Measurements from ENCODE around the gene ZNF580.

Gene ZNF580

GRCh38 chr19:55684946-55685681, 44.3 kb downstream of the ZNF580 start:
- ChIA-PET POLR2A (interaction anchor here (1.3 kb wide), 1 partner anchor 21 kb away, joined by 3 read pairs; no protein-coding TSS in a partner anchor), CTCF (interaction anchor here (0.6 kb wide), 1 partner anchor 1204 kb away, joined by 5 read pairs; no protein-coding TSS in a partner anchor)
- H3K4me3 ChIP-seq (ENCODE audit: low read depth, low read length) = no peak overlapping the region
- no peak overlapping the region for H3K27ac ChIP-seq (ENCODE audit: extremely low read depth, low read depth, low read length)
- H3K36me3 ChIP-seq (ENCODE audit: control insufficient read depth in 2 of 2, insufficient read depth in 1 of 2, low read length in 2 of 2) = peaks cover 29 to 90% of the 10 kb centered on the region in 2 experiments
- TF ChIP-seq, protein P1, sequence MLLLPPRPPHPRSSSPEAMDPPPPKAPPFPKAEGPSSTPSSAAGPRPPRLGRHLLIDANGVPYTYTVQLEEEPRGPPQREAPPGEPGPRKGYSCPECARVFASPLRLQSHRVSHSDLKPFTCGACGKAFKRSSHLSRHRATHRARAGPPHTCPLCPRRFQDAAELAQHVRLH (tag by site-specific recombination; IDR thresholded peaks at IDR 0.05) = no peak
- TF ChIP-seq PRDM2 (tag by site-specific recombination; IDR thresholded peaks at IDR 0.05; ENCODE audit: borderline replicate concordance) = no peak
- peak; percentile 73 for TF ChIP-seq SCRT2 (tag by site-specific recombination; IDR thresholded peaks at IDR 0.05)
- no peaks in the 10 kb centered on the region for H3K9me3 ChIP-seq (ENCODE audit: control insufficient read depth, insufficient read depth, low read depth, low read length)
- no peaks in the 10 kb centered on the region for H3K4me1 ChIP-seq (ENCODE audit: control insufficient read depth, insufficient read depth, low read length)

- Histone ChIP-seq H3K27ac (ENCODE audit: extremely low read depth, low read depth, low read length) (no peak overlapping the region), H3K4me1 (ENCODE audit: control insufficient read depth, insufficient read depth, low read length) (no peaks in the 10 kb centered on the region), H3K4me3 (ENCODE audit: low read depth, low read length) (no peak overlapping the region), H3K9me3 (ENCODE audit: control insufficient read depth, insufficient read depth, low read depth, low read length) (no peaks in the 10 kb centered on the region), H3K36me3 (ENCODE audit: control insufficient read depth in 2 of 2, insufficient read depth in 1 of 2, low read length in 2 of 2) (peaks cover 29 to 90% of the 10 kb centered on the region in 2 experiments)
- no peak for TF ChIP-seq ZNF596 (tag by site-specific recombination; IDR thresholded peaks at IDR 0.05)
- TF ChIP-seq, protein P2, sequence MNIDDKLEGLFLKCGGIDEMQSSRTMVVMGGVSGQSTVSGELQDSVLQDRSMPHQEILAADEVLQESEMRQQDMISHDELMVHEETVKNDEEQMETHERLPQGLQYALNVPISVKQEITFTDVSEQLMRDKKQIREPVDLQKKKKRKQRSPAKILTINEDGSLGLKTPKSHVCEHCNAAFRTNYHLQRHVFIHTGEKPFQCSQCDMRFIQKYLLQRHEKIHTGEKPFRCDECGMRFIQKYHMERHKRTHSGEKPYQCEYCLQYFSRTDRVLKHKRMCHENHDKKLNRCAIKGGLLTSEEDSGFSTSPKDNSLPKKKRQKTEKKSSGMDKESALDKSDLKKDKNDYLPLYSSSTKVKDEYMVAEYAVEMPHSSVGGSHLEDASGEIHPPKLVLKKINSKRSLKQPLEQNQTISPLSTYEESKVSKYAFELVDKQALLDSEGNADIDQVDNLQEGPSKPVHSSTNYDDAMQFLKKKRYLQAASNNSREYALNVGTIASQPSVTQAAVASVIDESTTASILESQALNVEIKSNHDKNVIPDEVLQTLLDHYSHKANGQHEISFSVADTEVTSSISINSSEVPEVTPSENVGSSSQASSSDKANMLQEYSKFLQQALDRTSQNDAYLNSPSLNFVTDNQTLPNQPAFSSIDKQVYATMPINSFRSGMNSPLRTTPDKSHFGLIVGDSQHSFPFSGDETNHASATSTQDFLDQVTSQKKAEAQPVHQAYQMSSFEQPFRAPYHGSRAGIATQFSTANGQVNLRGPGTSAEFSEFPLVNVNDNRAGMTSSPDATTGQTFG (tag by site-specific recombination; IDR thresholded peaks at IDR 0.05; ENCODE audit: borderline replicate concordance) = no peak
- POLR2A ChIA-PET = no interaction called here
- CTCF ChIA-PET = interaction anchor here (0.6 kb wide), 1 partner anchor 1205 kb away, joined by 5 read pairs; no protein-coding TSS in a partner anchor
Measured at GRCh38 chr19:55685776-55686175, 45.0 kb downstream of the ZNF580 start.

DNA sequence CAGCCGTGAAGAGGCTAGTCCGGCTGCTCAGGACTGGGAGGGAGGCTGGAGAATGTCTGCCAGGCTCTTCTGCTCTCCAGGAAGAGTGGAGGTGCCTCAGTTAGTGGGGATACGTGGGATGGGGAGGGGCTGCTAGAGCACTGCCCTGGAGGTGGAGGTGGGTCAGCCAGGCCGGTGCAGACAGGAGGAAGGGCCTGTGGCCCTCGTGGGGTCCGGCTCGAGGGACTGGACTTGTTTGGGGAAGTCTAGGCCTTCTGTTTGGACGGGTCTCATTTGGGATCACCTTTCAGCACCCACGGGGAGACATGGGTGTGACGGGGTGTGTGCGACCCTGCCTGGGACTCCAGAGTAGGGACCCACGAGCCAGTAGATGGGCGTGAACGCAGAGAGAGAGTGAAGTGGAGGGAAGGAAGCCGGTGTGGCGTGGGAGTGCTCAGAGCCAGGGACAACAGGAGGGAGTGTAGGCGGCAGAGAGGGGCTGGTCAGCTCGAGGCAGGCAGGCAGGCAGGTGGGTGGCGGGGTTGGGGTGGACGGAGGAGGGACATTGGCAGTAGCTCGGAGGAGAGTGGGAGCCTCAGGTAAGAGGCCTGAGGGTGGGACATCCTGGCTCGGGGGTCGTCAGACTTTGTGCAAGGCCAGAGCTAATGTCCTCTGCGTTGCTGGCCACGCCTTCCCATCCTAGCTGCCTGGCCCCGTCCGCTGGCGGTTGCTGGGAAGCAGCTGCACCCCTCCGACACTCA, 45.7 kb downstream of the ZNF580 start:
- ChIA-PET CTCF (no interaction called here), POLR2A (interaction anchor here (0.6 kb wide), 1 partner anchor 1572 kb away, joined by 5 read pairs; no protein-coding TSS in a partner anchor)
- Histone ChIP-seq H3K4me1 (ENCODE audit: control insufficient read depth, insufficient read depth, low read length) (no peaks in the 10 kb centered on the region), H3K4me3 (ENCODE audit: low read depth, low read length) (no peak overlapping the region), H3K27ac (ENCODE audit: extremely low read depth, low read depth, low read length) (no peak overlapping the region), H3K9me3 (ENCODE audit: control insufficient read depth, insufficient read depth, low read depth, low read length) (no peaks in the 10 kb centered on the region), H3K36me3 (ENCODE audit: control insufficient read depth in 2 of 2, insufficient read depth in 1 of 2, low read length in 2 of 2) (peaks cover 28 to 89% of the 10 kb centered on the region in 2 experiments)
- TF ChIP-seq EGR2 (tag by site-specific recombination; IDR thresholded peaks at IDR 0.05; ENCODE audit: low read depth) = peak; percentile 97
- TF ChIP-seq ZFHX2 (tag by site-specific recombination; conservative IDR thresholded peaks at IDR 0.05) = peak; percentile 96
- no peak for TF ChIP-seq ZNF596 (tag by site-specific recombination; IDR thresholded peaks at IDR 0.05)
- no peak for TF ChIP-seq ZNF830 (tag by site-specific recombination; IDR thresholded peaks at IDR 0.05; ENCODE audit: low read depth)
- no peak for TF ChIP-seq ZNF660 (tag by site-specific recombination; IDR thresholded peaks at IDR 0.05)
- no peak for TF ChIP-seq ZNF544 (tag by site-specific recombination; IDR thresholded peaks at IDR 0.05)
- peak; percentile 79 for TF ChIP-seq KLF1 (tag by site-specific recombination; IDR thresholded peaks at IDR 0.05)
- TF ChIP-seq, protein P3, sequence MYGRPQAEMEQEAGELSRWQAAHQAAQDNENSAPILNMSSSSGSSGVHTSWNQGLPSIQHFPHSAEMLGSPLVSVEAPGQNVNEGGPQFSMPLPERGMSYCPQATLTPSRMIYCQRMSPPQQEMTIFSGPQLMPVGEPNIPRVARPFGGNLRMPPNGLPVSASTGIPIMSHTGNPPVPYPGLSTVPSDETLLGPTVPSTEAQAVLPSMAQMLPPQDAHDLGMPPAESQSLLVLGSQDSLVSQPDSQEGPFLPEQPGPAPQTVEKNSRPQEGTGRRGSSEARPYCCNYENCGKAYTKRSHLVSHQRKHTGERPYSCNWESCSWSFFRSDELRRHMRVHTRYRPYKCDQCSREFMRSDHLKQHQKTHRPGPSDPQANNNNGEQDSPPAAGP (tag by site-specific recombination; IDR thresholded peaks at IDR 0.05) = 0 out of 2 replicates have a peak, but pooled peaks have one; percentile 36
- TF ChIP-seq ZIC2 (tag by site-specific recombination; IDR thresholded peaks at IDR 0.05) = no peak
- TF ChIP-seq ZNF138 (tag by site-specific recombination; IDR thresholded peaks at IDR 0.05; ENCODE audit: borderline replicate concordance) = no peak

All from HEK293 (cell line).